Tibial nerve (tissue), 4 donors: Measurements from ENCODE around the gene SMPD4. TPM values are rescaled to one million over a fixed set of nuclear protein-coding genes. Genes with fewer than 3 reads are reported as not detected.
"Not testable (repeated sequence)": the region's sequence is repeated elsewhere in the genome, so short reads cannot be mapped to it uniquely, and the experiment has no call there.

Source experiments
- DNase-seq, 2 donors: peaks; one replicate each; pipeline ENCODE4 v3.0.0-alpha.2; 2019; ENCODE audit warnings: low spot score in 2 of 2
- H3K27ac ChIP-seq, 4 donors: fragments of 200-600 bp; sonication (generic) in 3 of 4; one replicate each; pipeline ENCODE4 v1.5.1; 2017 to 2019; ENCODE audit warnings: mild to moderate bottlenecking in 1 of 4
- H3K27me3 ChIP-seq, 2 donors: fragments of 200-600 bp; sonication (generic) in 1 of 2; one replicate each; pipeline versions ENCODE4 v1.5.1 to v1.6.0; 2017 to 2019
- H3K36me3 ChIP-seq, 3 donors: fragments of 200-600 bp; sonication (generic); one replicate each; pipeline ENCODE4 v1.5.1; 2018 to 2019
- H3K4me1 ChIP-seq, 4 donors: fragments of 200-600 bp; sonication (generic) in 3 of 4; one replicate each; pipeline ENCODE4 v1.5.1; 2017 to 2019
- H3K4me3 ChIP-seq, 4 donors: fragments of 200-600 bp; sonication (generic) in 3 of 4; one replicate each; pipeline ENCODE4 v1.5.1; 2017 to 2019; ENCODE audit warnings: mild to moderate bottlenecking in 1 of 4, moderate library complexity in 1 of 4
- H3K9me3 ChIP-seq, 4 donors: fragments of 200-600 bp; sonication (generic) in 3 of 4; one replicate each; pipeline ENCODE4 v1.5.1; 2017 to 2019
- EP300 ChIP-seq, 2 donors: sonication (generic); formaldehyde crosslinking; IDR thresholded peaks; one replicate each; pipeline ENCODE4 v1.6.1; 2017; ENCODE audit warnings: antibody characterized with exemption in 2 of 2, mild to moderate bottlenecking in 1 of 2
- POLR2A ChIP-seq, 2 donors: fragments of 450-650 bp; IDR thresholded peaks; one replicate each; pipeline ENCODE4 v1.6.1; 2017; ENCODE audit warnings: antibody characterized with exemption in 2 of 2, mild to moderate bottlenecking in 2 of 2, moderate library complexity in 2 of 2
- WGBS, 2 donors: methylation state at CpG; one replicate each; pipeline ENCODE4 v1.1.5; 2018; 5-methylcytosine and 5-hydroxymethylcytosine counted together
- total RNA-seq, 4 donors: library from RNA; depleted of rRNA; stranded (reverse); fragments of >200 nt; gene quantifications; one replicate each; pipeline ENCODE4 v1.1.0, GENCODE V29; 2016
- TF ChIP-seq, protein P1 (sequence below), 5 experiments: fragments of 200-600 bp in 3 of 5; fragments of 450-650 bp in 2 of 5; sonication (generic) in 3 of 5; IDR thresholded peaks; one replicate each; pipeline ENCODE4 v1.5.1; 2016 to 2019; ENCODE audit warnings: antibody characterized with exemption in 5 of 5, mild to moderate bottlenecking in 3 of 5, moderate library complexity in 2 of 5

SMPD4 gene
- total RNA-seq, 4 donors from 2014 or later: 35.2 to 72.6 (median 50.5) TPM

DNA sequence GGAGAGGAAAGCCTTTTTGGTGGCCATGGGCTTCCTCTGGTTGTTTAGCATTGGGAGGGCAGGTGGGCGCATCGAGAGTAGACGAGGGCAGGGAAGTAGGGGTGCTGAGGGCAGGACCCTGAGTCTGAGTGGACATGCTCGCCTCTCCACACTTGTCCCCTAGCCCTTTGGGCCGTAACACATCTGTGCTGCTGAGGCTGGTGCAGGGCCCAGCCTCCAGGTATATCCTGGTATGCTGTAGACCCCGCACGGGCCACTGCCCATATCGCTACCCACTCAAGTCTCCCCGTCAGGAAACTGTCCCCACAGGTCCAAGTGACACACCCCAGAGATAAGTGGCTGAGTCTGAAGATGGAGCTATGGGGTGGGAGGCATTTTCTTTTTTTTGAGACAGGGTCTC lies 22.8 kb downstream of the SMPD4 start:
- Histone ChIP-seq H3K9me3 (no peaks in the 10 kb centered on the region), H3K4me3 (no peak overlapping the region), H3K27me3 (no peaks in the 10 kb centered on the region), H3K36me3 (peaks cover 0 to 93% (median 1%) of the 10 kb centered on the region in 3 donors), H3K4me1 (no peaks in the 10 kb centered on the region), H3K27ac (no peak overlapping the region)
- DNase-seq: no peak
- TF ChIP-seq POLR2A (IDR thresholded peaks at IDR 0.05): no peak
- TF ChIP-seq, protein P1, sequence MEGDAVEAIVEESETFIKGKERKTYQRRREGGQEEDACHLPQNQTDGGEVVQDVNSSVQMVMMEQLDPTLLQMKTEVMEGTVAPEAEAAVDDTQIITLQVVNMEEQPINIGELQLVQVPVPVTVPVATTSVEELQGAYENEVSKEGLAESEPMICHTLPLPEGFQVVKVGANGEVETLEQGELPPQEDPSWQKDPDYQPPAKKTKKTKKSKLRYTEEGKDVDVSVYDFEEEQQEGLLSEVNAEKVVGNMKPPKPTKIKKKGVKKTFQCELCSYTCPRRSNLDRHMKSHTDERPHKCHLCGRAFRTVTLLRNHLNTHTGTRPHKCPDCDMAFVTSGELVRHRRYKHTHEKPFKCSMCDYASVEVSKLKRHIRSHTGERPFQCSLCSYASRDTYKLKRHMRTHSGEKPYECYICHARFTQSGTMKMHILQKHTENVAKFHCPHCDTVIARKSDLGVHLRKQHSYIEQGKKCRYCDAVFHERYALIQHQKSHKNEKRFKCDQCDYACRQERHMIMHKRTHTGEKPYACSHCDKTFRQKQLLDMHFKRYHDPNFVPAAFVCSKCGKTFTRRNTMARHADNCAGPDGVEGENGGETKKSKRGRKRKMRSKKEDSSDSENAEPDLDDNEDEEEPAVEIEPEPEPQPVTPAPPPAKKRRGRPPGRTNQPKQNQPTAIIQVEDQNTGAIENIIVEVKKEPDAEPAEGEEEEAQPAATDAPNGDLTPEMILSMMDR (IDR thresholded peaks at IDR 0.05): no peak
- 88 to 90% methylated on average over 9 of the region's 9 CpGs for WGBS, 2 donors

DNA sequence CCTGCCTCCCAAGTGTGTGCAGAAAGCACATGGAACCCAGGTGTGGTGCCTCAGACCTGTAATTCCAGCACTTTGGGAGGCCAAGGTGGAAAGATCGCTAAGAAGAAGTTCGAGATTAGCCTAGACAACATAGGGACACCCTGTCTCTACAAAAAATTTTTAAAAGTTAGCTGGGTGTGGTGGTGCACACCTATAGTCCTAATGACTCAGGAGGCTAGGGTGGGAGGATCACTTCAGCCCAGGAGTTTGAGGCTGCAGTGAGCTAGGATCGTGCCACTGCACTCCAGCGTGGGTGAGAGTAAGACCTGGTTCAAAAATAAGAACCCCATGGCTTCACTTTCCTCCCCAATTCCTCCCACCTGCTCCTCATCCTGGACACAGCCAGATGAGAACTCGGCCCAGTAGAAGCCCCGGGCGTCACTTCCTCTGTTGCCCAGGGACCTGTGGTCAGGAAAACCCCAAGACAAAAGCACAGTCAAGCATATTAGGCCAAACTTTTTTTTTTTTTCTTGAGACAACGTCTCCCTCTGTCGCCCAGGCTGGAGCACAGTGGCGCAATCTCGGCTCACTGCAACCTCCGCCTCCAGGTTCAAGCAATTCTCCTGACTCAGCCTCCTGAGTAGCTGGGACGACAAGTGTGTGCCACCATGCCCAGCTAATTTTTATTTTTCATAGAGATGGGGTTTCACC lies 23.4 kb downstream of the SMPD4 start:
- WGBS, 2 donors: 63 to 64% methylated on average over 13 of the region's 13 CpGs
- not testable (repeated sequence) for H3K4me1 ChIP-seq, H3K27me3 ChIP-seq, H3K27ac ChIP-seq, H3K9me3 ChIP-seq, H3K4me3 ChIP-seq, DNase-seq
- peaks cover 0 to 95% (median 0%) of the 10 kb centered on the region in 3 donors for H3K36me3 ChIP-seq

DNA sequence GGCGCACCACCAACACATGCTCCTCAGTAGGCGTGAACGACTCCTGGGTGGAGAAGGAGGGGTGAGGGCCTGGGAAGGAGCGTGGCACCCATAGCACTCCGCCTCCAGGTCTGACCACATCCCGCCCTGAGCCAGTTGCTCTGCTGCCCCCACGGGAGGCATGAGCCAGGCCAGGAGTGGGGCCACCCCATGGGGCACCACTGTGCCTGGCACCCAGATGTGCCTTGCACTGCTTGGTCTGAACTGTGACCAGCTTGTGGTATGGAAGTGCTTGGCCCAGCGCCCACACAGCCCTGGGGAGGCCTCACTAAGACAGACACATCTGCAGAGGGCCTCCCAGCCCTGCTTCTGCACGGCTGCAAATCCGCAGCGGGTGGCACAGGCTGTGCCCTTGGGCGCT lies 24.0 kb downstream of the SMPD4 start:
- H3K4me3 ChIP-seq, H3K27ac ChIP-seq, H3K27me3 ChIP-seq, DNase-seq, H3K4me1 ChIP-seq, H3K9me3 ChIP-seq: not testable (repeated sequence)
- WGBS, 2 donors: 80 to 88% methylated on average over 4 to 5 of the region's 12 CpGs
- H3K36me3 ChIP-seq: peaks cover 0 to 95% (median 0%) of the 10 kb centered on the region in 3 donors

DNA sequence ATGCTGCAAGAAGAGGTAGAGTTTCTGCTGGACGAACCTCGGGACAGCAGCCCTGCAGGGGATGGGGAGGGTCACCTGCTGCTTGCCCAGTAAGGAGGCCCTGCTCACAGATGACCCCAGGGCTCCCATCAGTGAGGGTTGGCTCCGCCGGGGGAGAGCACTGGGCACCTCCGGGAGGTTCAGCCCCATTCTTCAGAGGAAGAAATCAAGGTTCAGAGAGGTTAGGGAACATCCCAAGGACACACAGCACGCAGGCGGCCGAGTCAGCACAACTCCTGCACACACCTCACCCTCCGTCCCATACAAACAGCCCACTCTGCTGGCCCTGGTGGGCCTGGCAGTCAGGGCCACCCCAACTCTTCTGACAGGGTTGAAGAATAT lies 24.8 kb downstream of the SMPD4 start:
- Histone ChIP-seq H3K36me3 (peaks cover 0 to 96% (median 0%) of the 10 kb centered on the region in 3 donors), H3K27ac (no peak overlapping the region), H3K4me1 (no peaks in the 10 kb centered on the region), H3K4me3 (no peak overlapping the region), H3K27me3 (no peaks in the 10 kb centered on the region), H3K9me3 (no peaks in the 10 kb centered on the region)
- no peak for DNase-seq
- WGBS, 2 donors: 87 to 89% methylated on average over 9 of the region's 9 CpGs
- TF ChIP-seq POLR2A (IDR thresholded peaks at IDR 0.05) (no peak), EP300 (IDR thresholded peaks at IDR 0.05) (no peak)
- TF ChIP-seq, protein P1 (IDR thresholded peaks at IDR 0.05): no peak

DNA sequence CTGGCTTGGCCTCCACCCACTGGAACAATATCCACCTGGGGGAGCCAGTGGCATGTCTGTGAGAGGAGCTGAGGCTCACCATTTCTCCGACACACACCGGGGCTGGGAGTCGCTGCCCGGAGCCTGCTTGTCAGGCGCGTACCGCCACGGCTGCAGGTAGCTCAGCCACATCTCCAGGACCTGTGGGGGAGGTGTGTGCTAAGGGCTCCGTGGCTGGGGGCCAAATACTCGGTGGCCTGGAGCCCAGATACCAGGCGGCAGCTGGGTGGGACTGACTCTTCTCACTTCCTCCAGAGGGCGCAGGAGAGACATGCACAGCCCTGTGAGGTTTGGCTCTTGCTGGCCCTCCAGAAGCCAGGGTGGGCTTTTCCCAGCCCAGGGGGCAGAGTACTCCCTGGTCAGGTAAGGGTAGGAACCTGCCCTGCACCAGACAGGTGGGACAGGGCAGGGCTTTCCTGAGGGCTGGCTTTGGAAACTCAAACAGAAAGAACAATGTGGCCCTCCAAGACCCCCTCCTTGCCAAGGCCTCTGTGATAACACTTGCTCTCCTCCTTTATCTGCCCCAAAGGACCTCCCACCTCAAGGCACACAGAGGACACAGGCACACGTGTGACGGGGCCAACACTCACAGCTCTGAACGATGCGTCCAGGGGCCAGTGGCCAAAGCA lies 25.3 kb downstream of the SMPD4 start:
- H3K27me3 ChIP-seq, DNase-seq, H3K27ac ChIP-seq, H3K4me1 ChIP-seq, H3K4me3 ChIP-seq, H3K9me3 ChIP-seq: not testable (repeated sequence)
- TF ChIP-seq, protein P1 (IDR thresholded peaks at IDR 0.05): peak in 2 of 5 experiments; percentile 11 to 26
- WGBS, 2 donors: 65 to 67% methylated on average over 15 to 16 of the region's 16 CpGs
- H3K36me3 ChIP-seq: peaks cover 0 to 91% (median 0%) of the 10 kb centered on the region in 3 donors
